Smooth muscle cell of the umbilical artery (primary cell): ENCODE data around the gene CDC7. TPM values are rescaled to one million over a fixed set of nuclear protein-coding genes. Genes with fewer than 3 reads are reported as not detected.

ENCODE experiments used
- total RNA-seq: library from RNA; depleted of rRNA; stranded (reverse); fragments of >200 nt; gene quantifications from 2 replicates; pipeline ENCODE4 v1.2.3, GENCODE V29; 2014

Gene CDC7
- total RNA-seq: 1.5 and 4.2 TPM in 2 replicates

DNA sequence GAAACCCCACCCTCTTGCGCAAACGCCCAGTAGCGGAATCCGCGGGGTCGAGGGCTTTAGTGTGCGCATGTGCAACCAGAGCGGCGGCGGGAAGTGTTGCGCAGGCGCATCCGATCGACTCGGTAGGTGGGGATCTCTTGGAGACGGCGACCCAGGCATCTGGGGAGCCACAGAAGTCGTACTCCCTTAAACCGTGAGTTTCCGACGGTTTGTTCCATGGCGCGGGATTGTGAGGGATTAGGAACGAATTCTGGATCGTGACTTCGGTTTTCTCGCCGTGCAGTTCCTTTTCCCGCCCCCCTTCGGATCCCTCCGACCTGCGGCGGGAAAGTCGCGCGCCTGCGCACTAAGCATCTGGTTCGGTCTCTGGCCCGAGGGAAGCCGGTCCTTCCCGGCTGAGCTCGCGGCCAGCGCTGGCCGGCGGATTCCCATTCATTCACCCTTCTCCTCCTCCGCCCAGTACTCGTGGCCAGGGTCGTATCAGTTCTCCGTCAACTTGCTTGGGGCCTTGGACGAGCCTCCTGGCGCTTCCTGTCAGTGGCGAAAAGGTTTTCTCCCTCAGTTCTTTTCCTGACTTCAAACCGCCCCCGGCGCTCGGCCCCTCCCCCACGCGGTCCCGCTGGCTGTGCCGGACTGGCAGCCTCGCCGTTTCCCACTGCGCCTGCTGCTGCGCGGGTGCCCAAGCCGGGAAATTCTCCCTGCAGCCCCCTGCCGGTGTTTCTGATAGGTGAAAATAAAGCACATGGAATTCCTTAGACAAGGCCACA lies at the start of gene CDC7:
TSS of gene CDC7 (plus strand) at position 96 of the 767 bp plus-strand sequence. CDS start 866 bp downstream, outside the sequence.

Other genes with a start within 250 kb of the CDC7 start
- gene HFM1, start 96.0 kb upstream of the CDC7 start, total RNA-seq: under 0.01 and 0.23 TPM in 2 replicates